Chondrocyte (in vitro differentiated cells): ENCODE results near the gene MAP4K3. TPM values are rescaled to one million over a fixed set of nuclear protein-coding genes. Genes with fewer than 3 reads are reported as not detected.

ENCODE experiments used
- DNase-seq: peaks from one replicate; pipeline ENCODE4 v3.0.0; 2021; ENCODE audit warnings: mixed read lengths, low spot score
- H3K27ac Mint-ChIP-seq: one replicate; pipeline ENCODE4 v1.8.0; 2021; ENCODE audit warnings: mild to moderate bottlenecking, moderate library complexity, mixed read lengths; ENCODE audit not compliant: unreplicated experiment
- H3K27me3 Mint-ChIP-seq: 2 replicates; pipeline ENCODE4 v1.8.0; 2021; ENCODE audit warnings: low read depth, mixed read lengths
- H3K36me3 Mint-ChIP-seq: 2 replicates; pipeline ENCODE4 v1.8.0; 2021; ENCODE audit warnings: low read depth, mixed read lengths
- H3K4me1 Mint-ChIP-seq: 2 replicates; pipeline ENCODE4 v1.8.0; 2021; ENCODE audit warnings: low read depth, mild to moderate bottlenecking, mixed read lengths
- H3K4me3 Mint-ChIP-seq: one replicate; pipeline ENCODE4 v1.8.0; 2021; ENCODE audit warnings: mild to moderate bottlenecking, moderate library complexity, mixed read lengths; ENCODE audit not compliant: unreplicated experiment
- H3K9me3 Mint-ChIP-seq: 2 replicates; pipeline ENCODE4 v1.8.0; 2021; ENCODE audit warnings: low read depth, mixed read lengths
- total RNA-seq: library from RNA; stranded (reverse); gene quantifications from 3 replicates; pipeline ENCODE4 v1.2.1, GENCODE V29; 2021
- TF ChIP-seq, protein P1 (sequence below): fragments of 200-600 bp; sonication (generic); IDR thresholded peaks from 2 replicates; pipeline ENCODE4 v1.5.0; 2021; ENCODE audit warnings: antibody characterized with exemption, mild to moderate bottlenecking, moderate library complexity

The MAP4K3 gene
- total RNA-seq, 1 donor from 2014 or later, result 35.3 TPM

DNA sequence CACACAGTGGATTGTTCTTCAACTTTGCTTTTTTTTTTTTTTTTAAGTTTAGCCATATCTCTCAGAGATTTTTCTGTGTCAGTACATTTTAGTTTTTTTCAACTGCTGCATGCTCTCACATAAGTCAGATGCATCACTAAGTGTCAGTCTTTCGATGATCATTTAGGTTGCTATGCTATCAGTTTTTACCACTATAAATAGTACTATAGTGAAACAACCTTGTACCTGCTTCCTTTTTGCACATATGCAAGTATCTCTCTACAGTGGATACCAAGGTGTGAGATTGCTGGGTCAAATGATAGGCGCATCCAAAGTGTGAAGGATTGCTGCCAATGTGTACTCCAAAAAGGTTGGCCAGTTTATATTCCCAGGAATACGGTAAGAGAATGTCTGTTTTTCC is 33.5 kb upstream of the MAP4K3 start:
- no peak for DNase-seq
- H3K4me3 Mint-ChIP-seq, result no peak overlapping the region
- TF ChIP-seq, protein P1, sequence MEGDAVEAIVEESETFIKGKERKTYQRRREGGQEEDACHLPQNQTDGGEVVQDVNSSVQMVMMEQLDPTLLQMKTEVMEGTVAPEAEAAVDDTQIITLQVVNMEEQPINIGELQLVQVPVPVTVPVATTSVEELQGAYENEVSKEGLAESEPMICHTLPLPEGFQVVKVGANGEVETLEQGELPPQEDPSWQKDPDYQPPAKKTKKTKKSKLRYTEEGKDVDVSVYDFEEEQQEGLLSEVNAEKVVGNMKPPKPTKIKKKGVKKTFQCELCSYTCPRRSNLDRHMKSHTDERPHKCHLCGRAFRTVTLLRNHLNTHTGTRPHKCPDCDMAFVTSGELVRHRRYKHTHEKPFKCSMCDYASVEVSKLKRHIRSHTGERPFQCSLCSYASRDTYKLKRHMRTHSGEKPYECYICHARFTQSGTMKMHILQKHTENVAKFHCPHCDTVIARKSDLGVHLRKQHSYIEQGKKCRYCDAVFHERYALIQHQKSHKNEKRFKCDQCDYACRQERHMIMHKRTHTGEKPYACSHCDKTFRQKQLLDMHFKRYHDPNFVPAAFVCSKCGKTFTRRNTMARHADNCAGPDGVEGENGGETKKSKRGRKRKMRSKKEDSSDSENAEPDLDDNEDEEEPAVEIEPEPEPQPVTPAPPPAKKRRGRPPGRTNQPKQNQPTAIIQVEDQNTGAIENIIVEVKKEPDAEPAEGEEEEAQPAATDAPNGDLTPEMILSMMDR, result no peak
- H3K9me3 Mint-ChIP-seq, result no peaks in the 10 kb centered on the region
- H3K4me1 Mint-ChIP-seq, result peaks cover 51% of the 10 kb centered on the region
- peak overlapping the region; percentile 79 for H3K27ac Mint-ChIP-seq
- H3K27me3 Mint-ChIP-seq, result no peaks in the 10 kb centered on the region
- no peaks in the 10 kb centered on the region for H3K36me3 Mint-ChIP-seq

DNA sequence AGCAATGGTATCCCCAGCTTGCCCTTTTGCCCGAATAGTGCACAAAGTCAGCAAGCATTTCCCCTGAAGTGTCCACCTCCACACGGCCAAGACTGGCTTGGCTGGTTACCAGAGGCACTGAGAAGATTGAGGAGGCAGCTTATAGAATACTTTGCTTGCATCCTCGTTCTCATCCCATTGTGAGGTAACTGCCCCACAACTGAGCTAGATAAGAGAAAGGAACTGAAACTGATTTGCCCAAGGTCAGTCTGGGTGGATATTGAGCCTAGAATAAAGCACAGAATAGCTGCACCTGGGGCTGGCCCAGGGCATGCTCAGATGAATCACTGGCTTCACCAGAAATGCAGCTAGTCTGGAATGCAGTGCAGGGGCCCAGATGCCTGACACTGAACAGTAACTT is 32.7 kb upstream of the MAP4K3 start:
- Mint-ChIP-seq H3K27ac (peak overlapping the region; percentile 79), H3K36me3 (no peaks in the 10 kb centered on the region), H3K9me3 (no peaks in the 10 kb centered on the region), H3K4me1 (peaks cover 54% of the 10 kb centered on the region), H3K27me3 (no peaks in the 10 kb centered on the region), H3K4me3 (no peak overlapping the region)
- DNase-seq, result no peak
- TF ChIP-seq, protein P1, result no peak

DNA sequence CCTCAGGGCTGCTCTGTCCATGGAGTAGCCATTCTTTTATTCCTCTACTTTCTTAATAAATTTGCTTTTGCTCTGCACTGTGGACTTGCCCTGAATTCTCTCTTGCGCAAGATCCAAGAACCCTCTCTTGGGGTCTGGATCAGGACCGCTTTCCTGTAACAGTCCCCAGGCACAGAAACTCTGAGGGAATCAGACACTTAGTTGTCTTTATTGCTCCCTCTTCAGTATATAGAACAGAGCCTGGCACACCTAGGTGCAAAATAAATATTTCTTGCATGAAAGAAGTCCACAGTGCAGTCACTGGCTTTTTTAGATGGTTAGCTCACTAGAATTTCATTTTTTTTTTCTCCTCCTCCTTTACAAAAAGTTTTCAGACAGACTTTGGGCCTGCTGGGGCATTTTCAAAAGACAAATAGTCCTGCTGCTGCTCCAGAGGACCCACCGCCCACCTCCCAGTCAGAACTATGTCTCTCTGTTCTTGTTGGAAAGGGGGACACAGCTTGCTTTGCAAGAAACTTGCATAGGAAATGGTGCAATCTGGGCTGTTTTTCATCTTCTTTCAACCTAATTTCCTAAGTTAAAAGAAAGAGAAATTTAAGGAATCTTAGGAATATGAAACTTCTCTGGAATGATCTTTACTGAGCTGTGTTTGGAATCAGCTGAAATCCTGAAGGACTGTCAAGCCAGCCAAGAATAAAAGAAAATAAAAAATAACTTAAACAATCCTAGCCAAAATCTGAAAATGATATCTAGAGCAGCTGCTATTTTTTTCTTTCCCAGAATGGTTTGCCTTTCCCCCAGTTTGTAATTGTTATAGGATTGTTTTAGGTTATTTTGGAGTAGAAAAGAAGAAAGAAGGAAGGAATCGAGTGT is 31.7 kb upstream of the MAP4K3 start:
- TF ChIP-seq, protein P1, result no peak
- H3K4me3 Mint-ChIP-seq, result peak overlapping the region; percentile 34
- peaks cover 55% of the 10 kb centered on the region for H3K4me1 Mint-ChIP-seq
- H3K27ac Mint-ChIP-seq, result peak overlapping the region; percentile 79
- no peaks in the 10 kb centered on the region for H3K36me3 Mint-ChIP-seq
- H3K9me3 Mint-ChIP-seq, result no peaks in the 10 kb centered on the region
- H3K27me3 Mint-ChIP-seq, result no peaks in the 10 kb centered on the region
- DNase-seq, result no peak

DNA sequence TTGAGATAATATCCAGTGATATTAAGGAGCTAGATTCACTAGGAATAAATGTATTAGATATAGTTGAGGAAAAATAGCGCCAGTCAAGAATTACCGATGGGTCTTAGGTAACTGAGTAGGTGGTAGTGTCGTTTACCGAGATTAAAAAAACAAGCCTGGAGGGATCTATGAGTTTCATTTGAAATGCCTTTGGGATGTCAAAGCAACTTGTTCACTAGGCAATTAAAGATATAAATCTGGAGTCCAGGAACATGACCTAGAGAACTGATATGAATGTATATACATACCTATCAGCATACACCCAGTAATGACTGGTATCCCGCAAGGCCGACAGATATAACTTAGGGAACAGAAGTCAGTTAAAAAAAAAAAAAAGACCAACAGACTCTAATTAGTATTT is 29.2 kb upstream of the MAP4K3 start:
- Mint-ChIP-seq H3K27me3 (no peaks in the 10 kb centered on the region), H3K4me3 (no peak overlapping the region), H3K9me3 (no peaks in the 10 kb centered on the region), H3K4me1 (peaks cover 53% of the 10 kb centered on the region), H3K36me3 (no peaks in the 10 kb centered on the region), H3K27ac (no peak overlapping the region)
- TF ChIP-seq, protein P1, result no peak
- DNase-seq, result no peak

DNA sequence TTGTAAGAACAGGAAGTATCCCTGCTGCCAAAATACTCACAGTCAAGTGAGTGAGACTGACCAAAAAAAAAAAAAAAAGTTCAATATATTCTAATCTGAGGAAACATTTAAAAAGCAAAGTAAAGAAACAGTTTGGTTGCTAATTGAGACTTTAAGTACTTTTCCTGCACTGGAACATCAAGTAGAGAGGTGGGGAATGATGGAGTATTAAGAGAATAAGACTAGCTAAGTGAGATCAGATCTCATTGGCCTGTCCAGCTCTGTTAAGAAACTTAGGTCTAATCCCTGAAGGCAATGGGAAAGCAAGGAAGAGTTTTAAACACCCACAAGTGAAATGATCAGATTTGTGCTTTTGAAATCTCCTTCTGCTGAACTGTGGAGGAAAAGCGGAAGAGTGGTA is 27.8 kb upstream of the MAP4K3 start:
- Mint-ChIP-seq H3K36me3 (peaks cover 4% of the 10 kb centered on the region), H3K9me3 (peaks cover 4% of the 10 kb centered on the region), H3K4me3 (no peak overlapping the region), H3K4me1 (peaks cover 39% of the 10 kb centered on the region), H3K27ac (no peak overlapping the region), H3K27me3 (no peaks in the 10 kb centered on the region)
- TF ChIP-seq, protein P1, result no peak
- DNase-seq, result no peak
